Cerebellar cortex (tissue), 1 donor: ENCODE measurements around the gene RERE.
"Not testable (repeated sequence)": the region's sequence is repeated elsewhere in the genome, so short reads cannot be mapped to it uniquely, and the experiment has no call there.

Experiments used
- DNase-seq: peaks from one replicate; pipeline ENCODE4 v3.0.0-alpha.2; 2015; ENCODE audit warnings: low spot score

RERE gene

DNA sequence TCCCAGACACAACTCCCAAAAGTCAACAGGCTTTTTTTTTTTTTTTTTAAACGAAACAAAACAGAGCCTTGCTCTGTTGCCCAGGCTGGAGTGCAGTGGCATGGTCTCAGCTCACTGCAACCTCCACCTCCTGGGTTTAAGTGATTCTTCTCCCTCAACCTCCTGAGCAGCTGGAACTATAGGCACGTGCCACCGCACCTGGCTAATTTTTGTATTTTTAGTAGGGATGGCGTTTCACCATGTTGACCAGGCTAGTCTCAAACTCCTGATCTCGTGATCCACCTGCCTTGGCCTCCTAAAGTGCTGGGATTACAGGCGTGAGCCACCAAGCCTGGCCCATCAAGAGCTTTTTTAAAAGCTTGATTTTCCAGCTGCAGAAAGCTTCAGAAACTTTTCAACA is 437.1 kb downstream of the RERE start:
- DNase-seq: not testable (repeated sequence)

DNA sequence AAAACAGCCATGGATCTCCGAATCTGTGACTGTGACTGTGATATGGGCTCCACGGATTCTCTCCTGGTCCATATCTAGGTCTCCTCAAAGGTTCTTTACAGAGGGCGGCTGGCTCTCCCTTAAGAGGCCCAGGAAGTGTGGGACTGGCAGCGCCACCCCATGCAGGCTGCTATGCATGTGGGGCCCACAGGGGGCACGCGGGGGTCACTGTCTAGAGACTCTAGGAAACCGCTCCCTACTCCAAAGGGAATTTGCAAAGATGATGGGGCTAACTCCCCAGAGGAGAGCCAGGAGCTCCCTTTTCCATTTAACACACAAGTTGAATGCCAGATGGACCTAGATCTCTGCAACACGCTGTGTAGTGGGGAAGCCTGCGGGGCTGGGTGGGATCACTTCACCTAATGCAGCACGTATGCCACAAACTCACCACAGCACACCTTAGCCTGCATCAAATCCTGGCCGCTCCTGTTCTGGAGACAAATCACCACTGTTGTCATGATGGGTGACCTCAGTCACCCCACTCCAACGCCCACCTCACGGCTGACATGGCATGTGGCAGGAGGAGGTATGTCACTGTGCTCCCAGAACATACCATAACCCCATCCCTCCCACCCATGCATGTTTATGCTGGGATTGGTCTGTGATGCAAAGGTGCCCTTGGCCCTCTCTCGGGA is 437.8 kb downstream of the RERE start:
- DNase-seq: no peak

DNA sequence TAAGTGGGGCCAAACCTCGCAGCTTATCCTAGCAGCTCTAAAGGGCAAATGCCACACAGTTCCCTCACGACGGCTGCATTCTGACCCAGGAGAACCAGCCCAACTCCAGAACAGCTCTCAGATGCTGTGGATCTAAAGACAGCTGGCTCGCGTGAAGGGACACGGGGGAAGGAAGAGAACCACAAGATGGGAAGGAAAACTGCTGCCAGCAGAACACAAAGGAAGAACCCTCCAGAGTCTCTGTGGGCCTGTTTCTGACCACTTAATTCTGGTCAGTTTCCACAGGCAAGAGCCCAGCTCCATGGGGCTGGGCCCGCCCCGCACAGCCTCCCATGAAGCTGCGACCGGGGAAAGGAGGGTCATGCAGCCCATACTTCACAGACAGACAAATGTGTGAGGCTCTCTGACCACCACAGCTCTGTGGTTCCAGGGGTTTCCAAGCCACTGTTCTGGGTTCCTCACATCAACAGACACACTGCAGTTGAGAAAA is 438.4 kb downstream of the RERE start:
- no peak for DNase-seq

DNA sequence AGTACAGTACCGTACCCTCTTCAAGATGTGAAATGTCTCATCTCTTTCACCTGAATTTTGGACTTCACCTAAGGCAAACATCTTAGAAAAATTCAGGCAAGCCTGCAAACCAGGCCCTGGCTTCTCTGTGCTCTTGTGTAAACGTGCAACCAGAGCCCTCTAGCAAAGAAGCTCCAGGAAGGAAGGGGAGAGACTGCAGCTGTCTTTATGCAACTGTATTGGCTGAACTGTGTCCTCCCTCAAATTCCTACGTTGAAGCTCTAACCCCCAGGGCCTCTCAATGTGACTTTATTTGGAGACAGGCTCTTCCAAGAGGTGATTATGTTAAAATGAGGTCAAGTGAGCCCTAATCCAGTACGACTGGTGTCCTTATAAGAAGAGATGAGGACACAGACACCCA is 439.3 kb downstream of the RERE start:
- DNase-seq: no peak

DNA sequence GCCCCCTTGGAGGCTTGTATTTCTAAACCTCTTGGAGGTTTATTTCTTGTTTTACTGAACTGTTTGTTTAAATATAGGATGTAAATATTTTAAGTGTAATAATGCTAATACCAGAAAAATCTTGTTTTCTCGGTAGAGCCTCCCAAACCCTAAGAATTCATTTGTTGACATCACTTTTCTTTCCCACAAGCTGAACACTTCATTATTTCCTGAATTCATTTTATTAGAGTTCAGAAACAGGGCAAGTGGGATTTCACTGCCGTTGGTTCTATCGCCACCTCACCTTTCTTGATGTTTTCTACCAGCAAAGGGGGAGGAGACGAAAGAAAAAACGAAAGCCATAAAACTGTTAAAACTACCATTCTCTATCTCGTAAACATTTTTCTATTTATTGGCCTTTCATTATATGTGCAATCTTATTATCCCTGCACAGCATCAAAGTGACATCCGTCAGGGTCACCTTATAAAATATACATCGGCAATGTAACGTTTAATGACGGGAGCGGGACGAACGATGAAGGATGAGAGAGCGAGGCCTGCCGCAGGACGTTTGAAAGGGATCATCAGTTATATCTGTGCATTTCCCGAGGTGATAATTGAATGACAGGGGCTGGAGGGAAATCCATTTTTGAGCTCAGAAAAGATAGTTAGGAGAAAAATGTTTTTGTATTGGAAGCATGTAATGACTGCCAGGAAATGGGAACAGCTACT is 440.0 kb downstream of the RERE start:
- no peak for DNase-seq

DNA sequence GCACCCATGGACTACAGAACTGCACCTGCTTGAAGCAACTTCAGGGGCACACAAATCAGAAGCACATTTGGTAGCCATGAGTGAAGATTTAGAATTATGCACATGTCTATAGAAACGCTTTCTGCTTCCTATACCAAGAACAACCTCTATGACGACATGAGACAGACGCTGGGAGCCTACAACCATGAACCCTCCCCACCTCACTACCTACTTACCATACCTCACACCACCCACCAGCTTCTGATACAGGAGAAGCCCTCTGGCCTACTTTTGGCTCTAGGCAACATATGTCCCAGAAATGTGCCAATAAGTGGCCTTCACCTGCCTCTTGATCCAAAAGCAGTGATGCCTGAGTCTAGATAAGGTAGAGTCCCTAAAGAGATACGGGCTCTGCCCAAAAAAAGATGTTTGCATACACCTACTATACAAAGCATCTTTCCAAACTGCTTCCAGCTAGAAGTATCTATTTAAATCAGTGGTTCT is 441.0 kb downstream of the RERE start:
- DNase-seq: peak; percentile 67

DNA sequence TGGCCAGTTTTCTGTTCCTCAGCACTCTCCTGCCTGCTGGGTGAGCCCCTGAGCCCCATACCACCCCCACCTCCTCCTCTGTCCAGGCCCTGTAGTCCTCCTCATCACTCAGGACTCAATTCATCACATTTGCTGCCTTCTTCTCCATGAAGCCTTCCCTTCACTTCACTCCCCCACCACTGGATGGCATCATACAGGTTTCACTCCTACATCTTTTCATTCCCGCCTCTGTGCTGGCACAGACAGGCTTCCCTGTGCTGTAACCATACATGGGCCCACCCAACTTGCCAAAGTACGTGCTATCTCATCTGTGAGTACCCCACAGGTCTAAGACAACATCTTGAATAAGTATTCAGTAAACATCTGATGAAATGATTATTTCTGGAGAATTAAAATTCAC is 442.6 kb downstream of the RERE start:
- DNase-seq: no peak

DNA sequence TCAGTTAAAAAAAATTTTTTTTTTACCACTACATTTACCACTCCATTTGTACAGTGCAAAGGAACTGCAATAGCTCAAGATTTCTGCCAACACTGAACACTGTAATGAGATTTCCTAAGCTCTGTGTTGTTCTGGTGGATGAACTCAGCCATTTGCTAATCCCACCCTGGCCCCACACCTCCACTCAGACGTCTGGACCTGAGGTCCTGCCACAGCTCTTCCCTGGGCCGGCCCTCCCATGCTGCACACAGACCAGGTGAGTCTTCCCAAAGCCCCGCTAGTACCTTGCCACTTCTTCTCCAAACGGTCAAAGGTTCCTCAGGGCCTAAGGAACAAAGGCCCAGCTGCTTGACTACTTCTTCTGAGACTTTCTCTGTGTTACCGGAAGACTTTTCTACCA is 443.1 kb downstream of the RERE start:
- no peak for DNase-seq

DNA sequence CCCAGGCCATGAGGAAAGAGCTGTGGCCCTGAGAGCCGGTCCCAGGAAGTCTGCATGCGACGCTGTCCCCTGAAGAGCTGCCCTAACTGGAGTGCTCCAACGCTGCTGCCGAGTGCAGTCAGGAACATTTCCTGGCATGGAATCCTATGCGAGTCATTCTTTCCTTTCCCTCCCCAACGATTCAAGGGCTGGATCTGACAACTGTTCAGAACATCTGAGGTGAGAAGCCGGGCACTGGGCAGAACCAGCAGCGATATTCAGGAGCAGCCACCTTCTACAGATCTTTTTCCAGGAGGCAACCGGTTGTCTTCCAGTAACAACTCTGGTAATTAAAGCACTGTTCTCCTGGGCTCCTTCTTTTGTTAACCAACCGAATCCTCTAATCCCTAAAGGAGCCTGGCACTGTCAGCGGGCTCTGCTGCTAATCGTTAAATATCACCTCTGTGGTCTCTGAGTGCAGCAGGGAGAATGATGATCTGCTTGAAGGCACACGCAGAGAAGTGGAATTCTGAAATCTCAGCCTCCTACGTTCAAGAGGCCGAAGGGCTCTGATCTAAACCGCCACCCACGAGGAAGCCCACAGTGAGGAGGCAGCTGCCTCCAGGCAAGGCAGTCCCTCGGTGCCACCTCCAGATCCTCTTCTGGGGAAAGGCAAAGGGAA is 443.7 kb downstream of the RERE start:
- peak; percentile 81 for DNase-seq

DNA sequence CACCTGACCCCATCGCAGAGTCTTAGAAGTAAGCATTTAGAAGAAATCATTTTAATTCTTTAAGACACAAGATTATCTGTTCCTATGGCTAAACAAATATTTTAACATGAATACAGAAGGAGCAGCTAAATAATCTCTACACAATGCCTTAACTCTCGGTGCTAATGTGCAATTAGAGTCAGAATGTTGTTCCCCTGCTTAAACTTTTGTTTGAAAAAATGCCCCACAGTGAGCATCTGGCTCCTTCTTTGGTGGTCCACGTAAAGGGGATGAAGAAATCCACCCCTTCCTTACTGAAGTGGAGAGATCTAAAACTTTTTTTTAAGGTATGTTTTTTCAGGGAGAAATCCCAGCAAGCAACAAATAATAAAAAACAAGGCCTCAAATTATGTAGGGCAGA is 444.3 kb downstream of the RERE start:
- no peak for DNase-seq

DNA sequence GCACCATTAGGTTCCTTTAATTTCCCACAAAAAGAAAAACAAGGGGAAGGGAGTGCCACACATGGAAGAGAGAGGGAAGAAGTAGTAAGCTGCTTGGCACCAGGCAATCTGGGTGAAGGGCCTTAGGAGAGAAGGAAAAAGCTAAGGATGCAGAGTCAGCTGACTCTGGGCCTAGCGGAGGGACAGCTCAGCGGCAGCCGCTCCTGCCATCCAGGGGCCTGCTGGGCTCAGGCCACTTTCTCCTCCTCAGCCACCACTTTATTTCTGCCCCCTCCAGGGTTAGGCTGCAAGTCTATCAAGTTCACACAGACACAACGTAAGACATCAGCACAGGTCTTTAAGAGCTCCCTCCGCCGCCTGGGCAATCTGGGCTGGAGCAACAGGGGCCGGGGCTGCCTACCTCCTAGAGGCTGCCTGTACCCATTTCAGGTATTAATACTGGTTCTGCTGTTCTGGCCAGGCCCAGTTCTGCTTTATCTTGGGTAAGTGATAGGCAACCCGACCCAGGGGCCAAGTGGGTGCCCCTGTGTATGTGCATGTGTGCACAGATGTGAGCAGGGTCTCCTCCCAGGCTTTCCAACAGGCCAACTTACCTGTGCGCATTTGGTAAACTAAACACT is 446.0 kb downstream of the RERE start:
- no peak for DNase-seq

DNA sequence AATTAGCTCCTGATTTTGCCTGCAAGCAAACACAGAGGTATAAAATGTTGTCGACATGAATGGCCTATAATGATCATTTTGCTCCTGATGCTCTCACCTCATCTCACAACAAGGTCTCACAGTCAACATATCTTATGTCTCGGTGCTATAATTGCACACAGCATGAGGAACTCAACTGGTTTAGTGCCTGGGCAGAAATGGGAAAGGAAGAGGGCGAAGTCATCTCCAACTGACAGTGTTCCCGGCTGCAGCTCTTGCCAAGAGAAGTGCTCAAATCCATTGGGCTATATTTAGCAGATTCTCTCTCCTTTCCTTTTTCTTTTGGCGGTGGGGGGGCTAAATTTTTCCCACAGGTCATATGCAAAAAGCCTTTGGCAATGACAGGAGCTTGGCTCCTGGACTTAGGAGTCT is 446.5 kb downstream of the RERE start:
- peak; percentile 85 for DNase-seq

DNA sequence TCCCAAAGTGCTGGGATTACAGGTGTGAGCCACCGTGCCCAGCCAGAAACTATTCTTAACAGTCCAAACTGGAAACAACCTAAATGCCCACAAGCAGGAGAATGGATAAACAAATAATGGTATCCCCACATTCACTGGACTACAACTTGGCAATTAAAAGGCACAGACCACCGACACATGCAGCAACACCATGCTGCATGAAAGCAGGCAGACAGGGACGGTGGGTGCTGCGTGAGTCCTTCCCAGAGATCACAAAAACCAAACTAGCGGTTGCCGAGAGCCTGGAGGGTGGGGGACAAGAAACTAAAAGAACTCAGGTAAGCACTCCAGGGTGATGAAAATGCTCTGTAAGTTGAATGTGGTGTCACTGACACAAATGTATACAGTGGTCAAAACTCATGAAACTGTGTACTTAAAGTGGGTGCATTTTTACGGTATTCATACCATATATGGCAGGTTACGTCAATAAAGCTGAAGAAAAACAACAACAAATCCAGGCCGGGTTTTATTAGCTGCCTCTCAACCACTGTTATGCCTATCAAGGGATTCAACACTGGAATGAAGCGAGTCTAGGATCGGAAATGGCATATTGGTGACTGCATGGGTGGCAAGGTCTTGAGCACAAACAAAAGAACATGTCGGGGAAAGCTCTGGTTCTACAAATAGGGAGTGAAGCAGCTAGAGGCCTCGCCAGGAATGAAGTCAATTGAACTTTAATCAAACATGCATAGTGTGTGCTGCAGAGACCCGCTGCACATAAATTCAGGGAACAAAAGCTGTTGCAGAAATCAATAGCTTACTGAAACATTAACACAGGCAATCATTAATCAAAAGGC is 447.2 kb downstream of the RERE start:
- peak; percentile 59 for DNase-seq

DNA sequence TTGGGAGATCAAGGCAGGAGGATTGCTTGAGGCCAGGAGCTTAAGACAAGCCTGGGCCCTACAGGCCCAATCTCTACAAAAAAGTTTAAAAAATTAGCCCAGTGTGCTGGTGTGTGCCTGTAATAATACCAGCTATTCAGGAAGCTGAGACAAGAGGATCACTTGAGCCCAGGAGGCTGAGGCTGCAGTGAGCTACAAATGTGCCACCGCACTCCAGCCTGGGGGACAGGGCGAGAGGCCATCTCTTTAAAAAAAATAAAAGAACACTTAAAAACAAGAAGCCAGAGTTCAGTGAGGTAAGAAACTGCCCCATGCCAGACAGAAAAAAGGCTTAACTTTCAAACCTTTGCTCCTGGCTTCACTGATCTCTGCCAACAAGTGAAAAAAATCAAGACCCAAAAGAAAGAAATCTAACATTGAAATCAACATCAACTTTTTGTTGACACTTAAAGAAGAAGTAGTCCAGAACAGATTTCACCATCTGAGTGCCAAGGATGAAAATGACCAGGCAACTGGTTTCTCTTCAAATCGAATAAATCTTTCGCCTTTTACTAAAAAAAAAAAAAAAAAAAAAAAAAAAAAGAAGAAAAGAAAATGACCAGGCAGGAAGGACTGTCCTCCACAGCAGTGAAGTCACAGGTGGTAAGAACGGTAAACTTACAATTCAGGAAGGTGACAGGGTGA is 448.3 kb downstream of the RERE start:
- DNase-seq: no peak

DNA sequence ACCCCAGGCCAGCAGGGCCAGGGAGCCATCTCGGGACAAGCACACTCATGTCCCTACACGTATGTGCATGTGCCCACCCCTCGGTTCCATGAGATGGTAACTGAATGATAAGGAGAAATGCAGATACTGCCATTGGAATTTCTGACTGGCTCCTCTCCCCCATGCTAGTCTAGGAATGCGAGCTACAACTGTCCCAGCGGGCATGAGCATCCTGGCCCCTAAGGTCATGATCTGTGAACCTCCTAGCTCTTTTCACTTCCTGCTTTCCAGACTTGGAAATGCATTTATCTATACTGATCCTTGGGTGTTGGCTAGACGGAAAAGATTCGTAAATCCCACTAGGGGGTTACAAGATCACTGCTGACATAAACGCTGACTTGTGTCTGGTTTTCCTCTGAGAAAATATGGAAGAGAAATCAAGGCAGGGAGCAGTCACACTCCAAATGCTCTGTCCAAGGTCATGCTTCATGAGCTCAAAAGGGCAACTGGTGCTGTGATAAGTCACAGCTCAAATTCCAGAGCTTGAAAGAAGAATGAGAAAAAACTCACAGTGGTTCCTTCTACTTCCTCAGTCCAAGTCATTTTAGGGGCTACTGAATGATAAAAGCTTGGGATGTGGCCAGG is 449.8 kb downstream of the RERE start:
- no peak for DNase-seq

DNA sequence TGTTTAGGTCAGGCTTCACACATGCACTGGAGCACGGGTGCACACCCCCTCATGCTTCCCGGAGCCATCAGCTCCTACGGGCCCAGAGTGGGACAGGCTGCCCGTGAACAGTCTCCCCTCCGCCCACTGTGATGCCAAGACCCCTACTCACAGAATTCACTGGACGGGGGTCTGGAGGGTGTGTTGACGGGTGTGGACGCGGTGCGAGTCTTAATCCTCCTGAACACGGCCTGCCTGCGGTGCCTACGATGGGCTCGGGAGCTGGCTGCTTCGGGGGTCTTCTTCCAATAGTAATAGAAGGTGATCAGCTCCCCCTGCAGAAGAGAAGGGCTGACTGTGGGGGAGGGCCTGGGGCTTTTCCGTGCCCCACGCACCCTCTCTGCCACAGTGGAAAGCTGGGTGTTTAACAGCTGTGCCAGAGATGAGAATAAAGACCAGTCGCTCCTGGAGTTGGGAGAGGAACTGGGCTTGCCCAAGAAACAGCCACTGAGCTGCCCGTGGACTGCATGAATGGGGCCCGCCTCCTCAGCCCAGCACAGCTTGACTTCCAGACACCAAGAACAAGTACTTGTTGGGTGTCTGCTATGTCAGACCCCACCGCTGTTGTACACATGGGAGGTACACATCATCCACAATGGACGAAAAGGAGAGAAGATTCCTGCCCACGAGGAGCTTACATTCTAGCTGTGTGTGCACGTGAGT is 451.6 kb downstream of the RERE start:
- DNase-seq: no peak

DNA sequence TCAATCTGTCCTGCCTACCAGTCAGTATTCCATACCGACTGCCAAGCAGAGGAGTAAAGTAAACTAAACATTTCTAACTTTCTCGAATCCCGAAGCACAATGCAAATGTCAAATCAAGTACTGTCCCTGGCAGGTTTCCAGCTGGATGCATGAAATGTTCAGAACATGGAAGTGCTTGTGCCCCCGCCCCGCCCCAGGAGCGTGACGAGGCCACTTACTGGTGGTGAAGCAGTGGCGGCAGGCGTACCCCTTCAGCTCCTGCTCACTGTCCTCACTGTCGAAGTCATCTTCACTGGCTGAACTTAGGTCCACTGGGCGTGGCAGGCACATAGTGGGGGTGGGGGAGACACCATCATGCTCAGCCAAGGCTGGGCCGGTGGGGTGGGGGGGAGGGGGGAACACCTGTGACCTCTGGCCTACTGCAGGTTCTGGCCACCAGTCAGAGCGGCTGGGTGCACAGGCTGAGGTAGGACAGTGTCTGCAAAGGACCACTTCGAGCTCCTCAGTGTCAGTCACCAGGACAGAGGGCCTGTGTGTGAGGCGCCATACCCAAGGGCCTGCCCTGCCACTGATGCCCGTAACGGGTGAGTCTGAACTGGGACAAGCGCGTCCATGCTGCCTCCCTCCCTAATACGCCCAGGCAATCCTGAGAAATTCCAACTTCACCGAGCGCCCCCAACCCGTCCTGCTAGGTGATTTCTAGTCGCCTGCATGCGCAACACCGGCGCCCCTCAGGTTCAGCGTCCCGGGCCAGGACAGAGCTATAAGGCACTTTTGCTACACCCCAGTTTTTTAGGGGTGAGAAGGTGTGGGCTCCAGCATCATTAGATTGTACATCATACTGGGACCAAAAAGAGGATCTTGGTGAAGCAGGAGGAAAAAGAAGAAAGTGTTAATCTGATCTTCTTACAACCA is 452.7 kb downstream of the RERE start:
- no peak for DNase-seq

DNA sequence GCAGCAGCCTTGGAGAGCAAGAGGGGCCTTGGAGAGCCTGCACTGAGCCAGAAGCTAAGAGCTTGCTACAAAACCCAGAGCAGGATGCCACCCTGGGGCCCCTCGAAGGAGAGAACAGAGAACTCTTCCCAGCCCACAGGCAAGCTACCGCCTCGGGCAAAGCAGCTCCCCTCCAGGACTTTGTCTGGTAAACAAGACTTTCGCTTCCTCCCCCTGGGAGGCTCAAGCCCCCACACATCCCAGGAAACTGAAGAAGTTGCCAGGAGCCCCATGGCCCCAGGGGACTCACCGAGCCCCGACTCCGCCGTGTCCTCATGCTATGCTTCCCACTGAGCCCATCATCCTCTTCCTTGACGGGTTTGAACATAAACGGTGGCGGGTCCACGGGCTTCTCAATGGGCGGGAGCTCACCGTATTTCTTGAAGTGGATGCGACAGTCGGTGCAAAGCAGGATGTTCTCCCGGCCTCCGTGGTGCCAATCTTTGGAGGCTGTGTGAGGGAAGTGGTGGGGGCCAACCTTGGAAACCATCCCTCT is 453.6 kb downstream of the RERE start:
- no peak for DNase-seq
